ENCODE results near the gene RAB11FIP5. TPM values are rescaled to one million over a fixed set of nuclear protein-coding genes. Genes with fewer than 3 reads are reported as not detected.

The RAB11FIP5 gene
- total and polyA plus RNA-seq, 9 of the 15 experiments (the other 6 are each of a cell fraction or from before 2014, with no cell fraction given) = 1.7 to 14.4 (median 6.4) TPM

GRCh38 chr2:73079636-73080035, 33.1 kb downstream of the RAB11FIP5 start:
- H4K20me1 ChIP-seq (replicated peaks; ENCODE audit: control insufficient read depth, insufficient read depth, low read length) = peaks cover 25% of the 10 kb centered on the region
- no peak for DNase-seq (ENCODE audit: extremely low read depth in 1 of 4, low spot score in 3 of 4)
- in situ Hi-C loops (cut with MboI) = no loop called here
- H3K27ac ChIP-seq (ENCODE audit: extremely low read depth, low read depth, low read length) = no peak overlapping the region
- ATAC-seq = no peak
- WGBS (ENCODE audit: insufficient coverage, low coverage, missing lambda C conversion rate) = 54% methylated on average over 3 of the region's 9 CpGs
- intact Hi-C loops (cut with micrococcal nuclease) = no loop called here
- TF ChIP-seq, protein P1, sequence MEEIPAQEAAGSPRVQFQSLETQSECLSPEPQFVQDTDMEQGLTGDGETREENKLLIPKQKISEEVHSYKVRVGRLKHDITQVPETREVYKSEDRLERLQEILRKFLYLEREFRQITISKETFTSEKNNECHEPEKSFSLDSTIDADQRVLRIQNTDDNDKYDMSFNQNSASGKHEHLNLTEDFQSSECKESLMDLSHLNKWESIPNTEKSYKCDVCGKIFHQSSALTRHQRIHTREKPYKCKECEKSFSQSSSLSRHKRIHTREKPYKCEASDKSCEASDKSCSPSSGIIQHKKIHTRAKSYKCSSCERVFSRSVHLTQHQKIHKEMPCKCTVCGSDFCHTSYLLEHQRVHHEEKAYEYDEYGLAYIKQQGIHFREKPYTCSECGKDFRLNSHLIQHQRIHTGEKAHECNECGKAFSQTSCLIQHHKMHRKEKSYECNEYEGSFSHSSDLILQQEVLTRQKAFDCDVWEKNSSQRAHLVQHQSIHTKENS (CRISPR knock-in tag; IDR thresholded peaks at IDR 0.05) = no peak
- TF ChIP-seq, protein P2, sequence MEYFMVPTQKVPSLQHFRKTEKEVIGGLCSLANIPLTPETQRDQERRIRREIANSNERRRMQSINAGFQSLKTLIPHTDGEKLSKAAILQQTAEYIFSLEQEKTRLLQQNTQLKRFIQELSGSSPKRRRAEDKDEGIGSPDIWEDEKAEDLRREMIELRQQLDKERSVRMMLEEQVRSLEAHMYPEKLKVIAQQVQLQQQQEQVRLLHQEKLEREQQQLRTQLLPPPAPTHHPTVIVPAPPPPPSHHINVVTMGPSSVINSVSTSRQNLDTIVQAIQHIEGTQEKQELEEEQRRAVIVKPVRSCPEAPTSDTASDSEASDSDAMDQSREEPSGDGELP (CRISPR knock-in tag; IDR thresholded peaks at IDR 0.05; ENCODE audit: borderline replicate concordance) = no peak
- TF ChIP-seq MEF2A (IDR thresholded peaks at IDR 0.05; ENCODE audit: control insufficient read depth, low read depth, low read length) (no peak), STAT5B (CRISPR knock-in tag; IDR thresholded peaks at IDR 0.05) (no peak), MAX (CRISPR knock-in tag; IDR thresholded peaks at IDR 0.05) (no peak)
- H3K4me1 ChIP-seq (replicated peaks in 1 of 2; ENCODE audit: control insufficient read depth in 2 of 2, insufficient read depth in 2 of 2, low read length in 2 of 2) = peaks cover 0 to 25% of the 10 kb centered on the region in 2 experiments; a peak in 3 of 5 replicates
- no peak overlapping the region for H3K4me2 ChIP-seq (ENCODE audit: insufficient read depth, low read length)
- POLR2A ChIA-PET = interaction anchor here (0.6 kb wide), 2 partner anchors 234 to 576 kb away, joined by 3 read pairs; no protein-coding TSS in a partner anchor
- H3K9me3 ChIP-seq (replicated peaks; ENCODE audit: control insufficient read depth, insufficient read depth, low read depth, low read length) = no peaks in the 10 kb centered on the region
- no TSS peak for BruUV-seq (replicated peaks)
- no peaks in the 10 kb centered on the region for H3K36me3 ChIP-seq (ENCODE audit: control insufficient read depth, insufficient read depth, low read length)
- H3K79me2 ChIP-seq (ENCODE audit: control insufficient read depth, insufficient read depth, low read length) = no peaks in the 10 kb centered on the region
- no peak for FAIRE-seq
- no peak overlapping the region for H3K9ac ChIP-seq (ENCODE audit: insufficient read depth in 1 of 2, low read depth in 2 of 2, low read length in 2 of 2)
- peaks cover 0 to 5% of the 10 kb centered on the region in 2 experiments; a peak in 2 of 5 replicates for H3K27me3 ChIP-seq (ENCODE audit: control insufficient read depth in 2 of 2, insufficient read depth in 2 of 2, low read length in 2 of 2)
- CTCF ChIA-PET (ENCODE audit: low intra/inter-chr PET ratio) = no interaction called here
- H2AFZ ChIP-seq (ENCODE audit: low read depth, low read length) = no peak overlapping the region
- no peak overlapping the region for H3K4me3 ChIP-seq
- H3K9me1 ChIP-seq (ENCODE audit: control insufficient read depth, insufficient read depth, low read length) = no peaks in the 10 kb centered on the region
